Smooth muscle cell (in vitro differentiated cells): ENCODE results near the gene RSAD2. TPM values are rescaled to one million over a fixed set of nuclear protein-coding genes. Genes with fewer than 3 reads are reported as not detected.

Experiments used
- DNase-seq: peaks from one replicate; lab custom pipeline; 2025; ENCODE audit not compliant: unreplicated experiment; lab: John Stamatoyannopoulos, UW
- H2AFZ ChIP-seq: fragments of 200-600 bp; sonication (generic); 2 replicates; pipeline ENCODE4 v1.6.0; 2016; ENCODE audit warnings: antibody characterized with exemption, low read depth, mild to moderate bottlenecking
- H3F3A ChIP-seq: fragments of 200-600 bp; sonication (generic); 2 replicates; pipeline ENCODE4 v1.6.0; 2017; ENCODE audit warnings: antibody characterized with exemption, low read depth
- H3K27ac ChIP-seq: fragments of 200-600 bp; sonication (generic); 2 replicates; pipeline ENCODE4 v1.5.1; 2016; ENCODE audit warnings: low read depth, mild to moderate bottlenecking
- H3K27me3 ChIP-seq: fragments of 200-600 bp; sonication (generic); 2 replicates; pipeline ENCODE4 v1.6.1; 2016; ENCODE audit warnings: low read depth, mild to moderate bottlenecking
- H3K36me3 ChIP-seq: fragments of 200-600 bp; sonication (generic); 2 replicates; pipeline ENCODE4 v1.5.1; 2016; ENCODE audit warnings: low read depth
- H3K4me1 ChIP-seq: fragments of 200-600 bp; sonication (generic); 2 replicates; pipeline ENCODE4 v1.5.1; 2016; ENCODE audit warnings: low read depth
- H3K4me2 ChIP-seq: fragments of 200-600 bp; sonication (generic); 2 replicates; pipeline ENCODE4 v1.6.0; 2016; ENCODE audit warnings: mild to moderate bottlenecking
- H3K4me3 ChIP-seq: fragments of 200-600 bp; sonication (generic); 2 replicates; pipeline ENCODE4 v1.5.1; 2016; ENCODE audit warnings: mild to moderate bottlenecking
- H3K79me2 ChIP-seq: fragments of 200-600 bp; sonication (generic); 2 replicates; pipeline ENCODE4 v1.6.0; 2016; ENCODE audit warnings: low read depth, mild to moderate bottlenecking
- H3K9ac ChIP-seq: fragments of 200-600 bp; sonication (generic); 2 replicates; pipeline ENCODE4 v1.6.0; 2016; ENCODE audit warnings: low read depth
- H3K9me3 ChIP-seq: fragments of 200-600 bp; sonication (generic); replicated peaks from 2 replicates; pipeline ENCODE4 v1.5.1; 2016; ENCODE audit warnings: low read depth
- H4K20me1 ChIP-seq: fragments of 200-600 bp; sonication (generic); 2 replicates; pipeline ENCODE4 v1.6.0; 2016; ENCODE audit warnings: low read depth
- CTCF ChIP-seq: fragments of 200-600 bp; sonication (generic); IDR thresholded peaks from 2 replicates; pipeline ENCODE4 v1.5.1; 2017; ENCODE audit warnings: borderline replicate concordance, mild to moderate bottlenecking, antibody characterized with exemption; ENCODE audit not compliant: insufficient read depth, poor library complexity, severe bottlenecking
- WGBS: methylation state at CpG from one replicate; pipeline ENCODE4 v1.1.7; 2016; ENCODE audit warnings: low lambda C conversion rate; 5-methylcytosine and 5-hydroxymethylcytosine counted together
- polyA plus RNA-seq: library from polyadenylated mRNA; unstranded; fragments of >200 nt; fragmentation: Nextera tagmentation; extraction: Ambion mirVana; gene quantifications from 2 replicates; pipeline ENCODE4 v1.2.1, GENCODE V29; 2016
- total RNA-seq: library from RNA; depleted of rRNA; stranded (reverse); fragments of >200 nt; gene quantifications from 2 replicates; pipeline ENCODE4 v1.2.3, GENCODE V29; 2014

The RSAD2 gene
- total and polyA plus RNA-seq, 2 experiments from 2014 or later: not detected

GRCh38 chr2:6916224-6916623, 38.6 kb downstream of the RSAD2 start:
- Histone ChIP-seq H3K4me2 (no peak overlapping the region), H3K9ac (no peak overlapping the region), H3F3A (no peaks in the 10 kb centered on the region), H3K36me3 (no peaks in the 10 kb centered on the region), H3K9me3 (no peaks in the 10 kb centered on the region), H3K79me2 (peaks cover 3% of the 10 kb centered on the region), H4K20me1 (peaks cover 23% of the 10 kb centered on the region), H2AFZ (no peak overlapping the region), H3K4me1 (no peaks in the 10 kb centered on the region), H3K4me3 (no peak overlapping the region), H3K27ac (no peak overlapping the region), H3K27me3 (no peaks in the 10 kb centered on the region)
- WGBS: 88% methylated on average over 3 of the region's 3 CpGs
- no peak for DNase-seq
- no peak for TF ChIP-seq CTCF

DNA sequence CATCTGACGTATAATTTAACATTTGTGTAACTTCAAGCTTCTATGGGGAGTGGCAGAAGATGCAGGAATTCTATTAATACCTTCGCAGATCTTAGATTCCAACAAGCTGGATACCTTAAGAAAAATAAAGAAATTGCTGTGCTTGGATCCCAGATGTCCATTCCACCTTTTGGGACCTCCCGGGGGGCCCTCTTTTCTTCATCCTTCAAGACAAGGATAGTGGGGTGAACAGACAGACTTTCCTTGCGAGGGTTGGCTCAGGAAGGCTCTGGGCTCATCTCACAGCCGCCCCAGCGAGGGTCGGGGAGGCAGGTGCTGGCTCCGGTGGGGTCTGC, 39.1 kb downstream of the RSAD2 start:
- Histone ChIP-seq H4K20me1 (peaks cover 28% of the 10 kb centered on the region), H3K9ac (no peak overlapping the region), H3K4me3 (peak overlapping the region; percentile 44), H3F3A (no peaks in the 10 kb centered on the region), H3K79me2 (peaks cover 3% of the 10 kb centered on the region), H3K27ac (no peak overlapping the region), H3K9me3 (no peaks in the 10 kb centered on the region), H2AFZ (peak overlapping the region; percentile 96), H3K27me3 (no peaks in the 10 kb centered on the region), H3K36me3 (no peaks in the 10 kb centered on the region), H3K4me1 (no peaks in the 10 kb centered on the region), H3K4me2 (peak overlapping the region; percentile 87)
- no peak for TF ChIP-seq CTCF
- DNase-seq: no peak
- 62% methylated on average over 8 of the region's 8 CpGs for whole genome bisulfite sequencing

- peak; percentile 37 for TF ChIP-seq CTCF
- H3K9ac ChIP-seq: peak within 1 kb of the TSS; percentile 43
- peak within 1 kb of the TSS; percentile 75 for H3K4me3 ChIP-seq
- H4K20me1 ChIP-seq: peaks cover 33% of the 10 kb centered on the region
- H3K4me2 ChIP-seq: peak within 1 kb of the TSS; percentile 98
- H3K79me2 ChIP-seq: peaks cover 3% of the 10 kb centered on the region
- no peak for DNase-seq
- peak within 1 kb of the TSS; percentile 96 for H2AFZ ChIP-seq
- no peaks in the 10 kb centered on the region for H3K4me1 ChIP-seq
- no peak within 1 kb of the TSS for H3K27ac ChIP-seq
- no peaks in the 10 kb centered on the region for H3K36me3 ChIP-seq
- H3K27me3 ChIP-seq: no peaks in the 10 kb centered on the region
- H3K9me3 ChIP-seq: no peaks in the 10 kb centered on the region
- H3F3A ChIP-seq: no peaks in the 10 kb centered on the region
- 3% methylated on average over 41 of the region's 90 CpGs for WGBS
Measured at GRCh38 chr2:6917071-6917760, 39.6 kb downstream of the RSAD2 start, which contains the start of gene RNF144A. Gene RNF144A (plus strand): TSS chr2:6917412. CDS start chr2:6996927, 79,515 bp downstream.
